Measurements from ENCODE around the gene PRXL2C.

DNA sequence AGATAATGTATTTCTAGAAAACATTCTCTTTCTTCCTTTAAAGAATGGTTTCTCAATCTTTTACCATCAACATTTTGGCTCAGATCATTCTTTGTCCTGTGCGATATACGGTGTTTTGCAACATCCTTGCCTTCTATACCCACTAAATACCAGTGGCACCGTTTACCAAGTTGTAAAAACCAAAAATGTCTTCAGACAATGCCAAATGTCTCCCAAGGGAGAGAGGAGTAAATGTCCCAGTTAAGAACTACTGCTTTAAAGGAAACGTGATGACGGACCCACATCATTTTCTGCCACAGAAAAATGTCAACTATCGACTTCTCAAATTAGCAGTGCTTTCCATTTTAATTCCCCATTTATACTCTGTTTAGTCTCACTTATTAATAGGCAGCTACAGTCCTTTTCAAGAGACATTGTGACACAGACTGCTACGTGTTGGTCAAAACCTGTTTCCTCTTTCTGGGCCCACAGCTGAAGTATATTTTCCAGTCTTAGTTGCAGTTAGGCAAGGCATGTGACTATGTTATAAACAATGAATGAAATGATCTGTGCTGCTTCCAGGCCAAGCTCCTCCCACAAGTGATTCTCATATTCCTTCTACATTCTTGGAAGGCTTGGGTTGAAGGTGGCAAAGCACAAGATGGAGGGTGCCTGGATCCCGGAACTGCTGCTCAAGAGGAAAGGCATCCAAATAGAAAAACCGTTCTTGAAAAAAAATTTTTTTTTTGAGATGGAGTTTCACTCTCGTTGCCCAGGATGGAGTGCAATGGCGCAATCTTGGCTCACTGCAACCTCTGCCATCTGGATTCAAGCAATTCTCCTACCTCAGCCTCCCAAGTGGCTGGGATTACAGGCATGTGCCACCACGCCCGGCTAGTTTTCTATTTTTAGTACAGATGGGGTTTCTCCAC is 8.8 kb downstream of the PRXL2C start:
- no peak for TF ChIP-seq POLR2A (IDR thresholded peaks at IDR 0.05)
- TF ChIP-seq, protein P1, sequence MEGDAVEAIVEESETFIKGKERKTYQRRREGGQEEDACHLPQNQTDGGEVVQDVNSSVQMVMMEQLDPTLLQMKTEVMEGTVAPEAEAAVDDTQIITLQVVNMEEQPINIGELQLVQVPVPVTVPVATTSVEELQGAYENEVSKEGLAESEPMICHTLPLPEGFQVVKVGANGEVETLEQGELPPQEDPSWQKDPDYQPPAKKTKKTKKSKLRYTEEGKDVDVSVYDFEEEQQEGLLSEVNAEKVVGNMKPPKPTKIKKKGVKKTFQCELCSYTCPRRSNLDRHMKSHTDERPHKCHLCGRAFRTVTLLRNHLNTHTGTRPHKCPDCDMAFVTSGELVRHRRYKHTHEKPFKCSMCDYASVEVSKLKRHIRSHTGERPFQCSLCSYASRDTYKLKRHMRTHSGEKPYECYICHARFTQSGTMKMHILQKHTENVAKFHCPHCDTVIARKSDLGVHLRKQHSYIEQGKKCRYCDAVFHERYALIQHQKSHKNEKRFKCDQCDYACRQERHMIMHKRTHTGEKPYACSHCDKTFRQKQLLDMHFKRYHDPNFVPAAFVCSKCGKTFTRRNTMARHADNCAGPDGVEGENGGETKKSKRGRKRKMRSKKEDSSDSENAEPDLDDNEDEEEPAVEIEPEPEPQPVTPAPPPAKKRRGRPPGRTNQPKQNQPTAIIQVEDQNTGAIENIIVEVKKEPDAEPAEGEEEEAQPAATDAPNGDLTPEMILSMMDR (IDR thresholded peaks at IDR 0.05) = no peak
